HL-60 (cell line): ENCODE results near the gene CSNK2A2.

ENCODE experiments used
- POLR2AphosphoS5 ChIP-seq: IDR thresholded peaks from 2 replicates; pipeline ENCODE4 v1.6.1; 2012; ENCODE audit warnings: low read depth
- SPI1 ChIP-seq: IDR thresholded peaks from 2 replicates; pipeline ENCODE4 v1.6.1; 2012; ENCODE audit warnings: low read depth, mild to moderate bottlenecking, borderline replicate concordance
- TF ChIP-seq, protein P1 (sequence below): IDR thresholded peaks from one replicate; pipeline ENCODE4 v1.5.1; 2011; ENCODE audit warnings: low read length, control low read depth, inconsistent platforms; ENCODE audit not compliant: insufficient read depth
- TF ChIP-seq, protein P2 (sequence below): IDR thresholded peaks from 2 replicates; pipeline ENCODE4 v1.6.1; 2012; ENCODE audit warnings: low read depth; ENCODE audit not compliant: insufficient replicate concordance

DNA sequence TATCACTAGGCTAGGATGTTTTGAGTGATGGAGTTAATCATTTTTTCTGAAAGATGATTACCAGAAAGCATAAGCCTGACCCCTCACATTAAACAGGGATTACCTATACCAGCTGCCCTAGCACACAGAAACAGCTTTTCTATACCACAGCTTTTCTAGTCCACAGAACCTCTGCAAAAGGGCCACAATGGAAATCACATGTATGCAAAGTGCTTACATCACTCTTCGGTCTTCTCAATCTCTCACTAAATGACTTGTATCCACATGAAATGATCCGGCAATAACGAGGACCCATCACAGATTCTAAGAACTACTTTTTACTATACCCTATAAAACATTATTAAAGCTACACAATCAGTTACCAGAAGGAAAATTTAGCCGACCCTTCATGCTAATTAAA is 2.6 kb downstream of the CSNK2A2 start:
- TF ChIP-seq, protein P1, sequence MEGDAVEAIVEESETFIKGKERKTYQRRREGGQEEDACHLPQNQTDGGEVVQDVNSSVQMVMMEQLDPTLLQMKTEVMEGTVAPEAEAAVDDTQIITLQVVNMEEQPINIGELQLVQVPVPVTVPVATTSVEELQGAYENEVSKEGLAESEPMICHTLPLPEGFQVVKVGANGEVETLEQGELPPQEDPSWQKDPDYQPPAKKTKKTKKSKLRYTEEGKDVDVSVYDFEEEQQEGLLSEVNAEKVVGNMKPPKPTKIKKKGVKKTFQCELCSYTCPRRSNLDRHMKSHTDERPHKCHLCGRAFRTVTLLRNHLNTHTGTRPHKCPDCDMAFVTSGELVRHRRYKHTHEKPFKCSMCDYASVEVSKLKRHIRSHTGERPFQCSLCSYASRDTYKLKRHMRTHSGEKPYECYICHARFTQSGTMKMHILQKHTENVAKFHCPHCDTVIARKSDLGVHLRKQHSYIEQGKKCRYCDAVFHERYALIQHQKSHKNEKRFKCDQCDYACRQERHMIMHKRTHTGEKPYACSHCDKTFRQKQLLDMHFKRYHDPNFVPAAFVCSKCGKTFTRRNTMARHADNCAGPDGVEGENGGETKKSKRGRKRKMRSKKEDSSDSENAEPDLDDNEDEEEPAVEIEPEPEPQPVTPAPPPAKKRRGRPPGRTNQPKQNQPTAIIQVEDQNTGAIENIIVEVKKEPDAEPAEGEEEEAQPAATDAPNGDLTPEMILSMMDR, result no peak
- TF ChIP-seq POLR2AphosphoS5 (no peak), SPI1 (no peak)
- TF ChIP-seq, protein P2, sequence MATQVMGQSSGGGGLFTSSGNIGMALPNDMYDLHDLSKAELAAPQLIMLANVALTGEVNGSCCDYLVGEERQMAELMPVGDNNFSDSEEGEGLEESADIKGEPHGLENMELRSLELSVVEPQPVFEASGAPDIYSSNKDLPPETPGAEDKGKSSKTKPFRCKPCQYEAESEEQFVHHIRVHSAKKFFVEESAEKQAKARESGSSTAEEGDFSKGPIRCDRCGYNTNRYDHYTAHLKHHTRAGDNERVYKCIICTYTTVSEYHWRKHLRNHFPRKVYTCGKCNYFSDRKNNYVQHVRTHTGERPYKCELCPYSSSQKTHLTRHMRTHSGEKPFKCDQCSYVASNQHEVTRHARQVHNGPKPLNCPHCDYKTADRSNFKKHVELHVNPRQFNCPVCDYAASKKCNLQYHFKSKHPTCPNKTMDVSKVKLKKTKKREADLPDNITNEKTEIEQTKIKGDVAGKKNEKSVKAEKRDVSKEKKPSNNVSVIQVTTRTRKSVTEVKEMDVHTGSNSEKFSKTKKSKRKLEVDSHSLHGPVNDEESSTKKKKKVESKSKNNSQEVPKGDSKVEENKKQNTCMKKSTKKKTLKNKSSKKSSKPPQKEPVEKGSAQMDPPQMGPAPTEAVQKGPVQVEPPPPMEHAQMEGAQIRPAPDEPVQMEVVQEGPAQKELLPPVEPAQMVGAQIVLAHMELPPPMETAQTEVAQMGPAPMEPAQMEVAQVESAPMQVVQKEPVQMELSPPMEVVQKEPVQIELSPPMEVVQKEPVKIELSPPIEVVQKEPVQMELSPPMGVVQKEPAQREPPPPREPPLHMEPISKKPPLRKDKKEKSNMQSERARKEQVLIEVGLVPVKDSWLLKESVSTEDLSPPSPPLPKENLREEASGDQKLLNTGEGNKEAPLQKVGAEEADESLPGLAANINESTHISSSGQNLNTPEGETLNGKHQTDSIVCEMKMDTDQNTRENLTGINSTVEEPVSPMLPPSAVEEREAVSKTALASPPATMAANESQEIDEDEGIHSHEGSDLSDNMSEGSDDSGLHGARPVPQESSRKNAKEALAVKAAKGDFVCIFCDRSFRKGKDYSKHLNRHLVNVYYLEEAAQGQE, result no peak
